Mammary epithelial cell (primary cell): ENCODE measurements around the gene IGLL5.

Source experiments
- EZH2 ChIP-seq: IDR thresholded peaks from 2 replicates; pipeline ENCODE4 v1.6.1; 2012; ENCODE audit warnings: low read length, inconsistent platforms, borderline replicate concordance
- TF ChIP-seq, protein P1 (sequence below), 2 donors: IDR thresholded peaks in 1 of 2; conservative IDR thresholded peaks in 1 of 2; 2 replicates each; pipeline ENCODE4 v1.5.1; 2011 to 2012; ENCODE audit warnings: inconsistent platforms in 2 of 2, low read length in 2 of 2, mild to moderate bottlenecking in 2 of 2, control low read depth in 1 of 2, low read depth in 1 of 2; ENCODE audit not compliant: insufficient read depth in 1 of 2; ENCODE audit errors: extremely low read depth in 1 of 2

DNA sequence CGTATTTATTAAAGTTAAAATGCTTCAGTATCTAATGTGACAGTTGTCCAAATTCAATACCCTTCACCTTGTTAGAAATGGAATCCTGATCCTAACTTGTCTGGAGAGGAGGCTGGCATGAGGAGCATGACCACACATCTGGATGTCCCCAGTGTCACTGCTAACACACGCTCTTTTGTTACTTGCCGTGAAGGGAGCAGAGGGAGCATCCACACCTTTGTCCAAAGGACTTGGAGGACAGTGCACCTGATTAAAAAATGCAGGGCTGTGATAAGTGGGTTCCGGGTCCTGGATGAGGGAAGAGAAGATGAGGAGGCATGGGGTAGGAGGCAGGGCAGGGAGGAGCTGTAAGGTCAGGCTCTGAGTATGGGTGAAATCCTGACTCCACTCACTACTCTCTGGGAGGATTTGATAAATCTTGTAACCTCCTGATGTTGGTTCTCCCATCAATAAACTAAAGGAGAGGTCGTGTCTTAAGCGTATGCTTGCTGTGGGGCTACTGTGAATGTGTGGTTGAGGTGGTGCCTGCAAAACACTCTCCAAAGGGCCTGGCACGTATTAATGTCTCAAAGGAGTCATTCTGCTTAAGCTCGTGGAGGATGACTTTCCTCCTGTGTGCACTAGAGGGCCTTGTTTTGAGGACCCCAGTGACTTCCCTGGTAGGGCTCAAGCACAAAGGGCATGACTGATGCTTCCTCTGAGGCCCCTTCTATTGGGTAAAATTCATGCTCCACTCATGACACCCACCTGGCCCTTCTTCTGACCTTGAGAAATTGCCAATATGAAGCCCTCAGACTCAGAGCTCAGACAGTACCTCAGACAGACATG, 16.8 kb upstream of the IGLL5 start:
- TF ChIP-seq, protein P1, sequence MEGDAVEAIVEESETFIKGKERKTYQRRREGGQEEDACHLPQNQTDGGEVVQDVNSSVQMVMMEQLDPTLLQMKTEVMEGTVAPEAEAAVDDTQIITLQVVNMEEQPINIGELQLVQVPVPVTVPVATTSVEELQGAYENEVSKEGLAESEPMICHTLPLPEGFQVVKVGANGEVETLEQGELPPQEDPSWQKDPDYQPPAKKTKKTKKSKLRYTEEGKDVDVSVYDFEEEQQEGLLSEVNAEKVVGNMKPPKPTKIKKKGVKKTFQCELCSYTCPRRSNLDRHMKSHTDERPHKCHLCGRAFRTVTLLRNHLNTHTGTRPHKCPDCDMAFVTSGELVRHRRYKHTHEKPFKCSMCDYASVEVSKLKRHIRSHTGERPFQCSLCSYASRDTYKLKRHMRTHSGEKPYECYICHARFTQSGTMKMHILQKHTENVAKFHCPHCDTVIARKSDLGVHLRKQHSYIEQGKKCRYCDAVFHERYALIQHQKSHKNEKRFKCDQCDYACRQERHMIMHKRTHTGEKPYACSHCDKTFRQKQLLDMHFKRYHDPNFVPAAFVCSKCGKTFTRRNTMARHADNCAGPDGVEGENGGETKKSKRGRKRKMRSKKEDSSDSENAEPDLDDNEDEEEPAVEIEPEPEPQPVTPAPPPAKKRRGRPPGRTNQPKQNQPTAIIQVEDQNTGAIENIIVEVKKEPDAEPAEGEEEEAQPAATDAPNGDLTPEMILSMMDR (conservative IDR thresholded peaks at IDR 0.05 in 1 of 2, IDR thresholded peaks at IDR 0.05 in 1 of 2; ENCODE audit: extremely low read depth in 1 of 2, insufficient read depth in 1 of 2, low read depth in 1 of 2, low read length in 2 of 2), result no peak
- TF ChIP-seq EZH2, result no peak
